NCI-H1092 (cell line): ENCODE results near the gene ELL.
"Not testable (repeated sequence)": the region's sequence is repeated elsewhere in the genome, so short reads cannot be mapped to it uniquely, and the experiment has no call there.

Experiments used
- DNase-seq: peaks from one replicate; lab custom pipeline; 2025; lab: John Stamatoyannopoulos, UW

The ELL gene

GRCh38 chr19:18531485-18531884 is 9.6 kb upstream of the ELL start:
- no peak for DNase-seq

- DNase-seq, result no peak
Observed at GRCh38 chr19:18529782-18530181, 7.9 kb upstream of the ELL start.

- DNase-seq, result no peak
Observed at GRCh38 chr19:18526316-18526715, 4.4 kb upstream of the ELL start.

GRCh38 chr19:18523841-18524240 is 2.0 kb upstream of the ELL start:
- DNase-seq, result no peak

- DNase-seq, result not testable (repeated sequence)
Observed at GRCh38 chr19:18522862-18523440, 1.1 kb upstream of the ELL start.

- DNase-seq, result peak; percentile 100
Observed at GRCh38 chr19:18522124-18522861, 423 bp upstream of the ELL start.

GRCh38 chr19:18520848-18521691 is 800 bp downstream of the ELL start:
- no peak for DNase-seq

- no peak for DNase-seq
Observed at GRCh38 chr19:18519962-18520847, 1.7 kb downstream of the ELL start.

GRCh38 chr19:18518639-18519038 is 3.2 kb downstream of the ELL start:
- DNase-seq, result no peak

GRCh38 chr19:18517606-18518005 is 4.3 kb downstream of the ELL start:
- no peak for DNase-seq

GRCh38 chr19:18515959-18516358 is 5.9 kb downstream of the ELL start:
- no peak for DNase-seq

- peak; percentile 59 for DNase-seq
Observed at GRCh38 chr19:18514800-18515682, 6.8 kb downstream of the ELL start.

- no peak for DNase-seq
Observed at GRCh38 chr19:18513868-18514267, 8.0 kb downstream of the ELL start.

GRCh38 chr19:18510216-18510615 is 11.7 kb downstream of the ELL start:
- no peak for DNase-seq

GRCh38 chr19:18508585-18508984 is 13.3 kb downstream of the ELL start:
- DNase-seq, result no peak

GRCh38 chr19:18507727-18508440 is 14.0 kb downstream of the ELL start:
- DNase-seq, result no peak

- DNase-seq, result no peak
Observed at GRCh38 chr19:18507021-18507726, 14.7 kb downstream of the ELL start.

- DNase-seq, result no peak
Observed at GRCh38 chr19:18506101-18506930, 15.6 kb downstream of the ELL start.
